Activated naive CD4-positive, alpha-beta T cell treated with anti-CD3 and anti-CD28 coated beads, Interleukin-2, amount 50 U/mL, for 72 hours (primary cell): ENCODE measurements around the gene ZNF670. TPM values are rescaled to one million over a fixed set of nuclear protein-coding genes. Genes with fewer than 3 reads are reported as not detected.

Experiments
- total RNA-seq, 2 donors: library from RNA; stranded (reverse); gene quantifications; one replicate each; pipeline ENCODE4 v1.2.3, GENCODE V29; 2022

Gene ZNF670
- total RNA-seq, 2 donors from 2014 or later, result 3.2 to 4.5 TPM

Other genes starting within 250 kb of the ZNF670 start
- 10 to 100 TPM; 43.3 to 46.8 TPM for gene AHCTF1, start 146.9 kb downstream of the ZNF670 start, total RNA-seq
- gene ZNF695, start 70.8 kb downstream of the ZNF670 start, total RNA-seq, result under 1 TPM; 0.43 to 0.77 TPM
- 10 to 100 TPM in 1 of 2 donors, 1 to 10 TPM in 1; 6.2 to 10.1 TPM for gene ZNF669, start 25.5 kb upstream of the ZNF670 start, total RNA-seq
- gene ZNF124, start 93.2 kb upstream of the ZNF670 start, total RNA-seq, result 10 to 100 TPM; 11.0 to 13.2 TPM
- gene VN1R5, start 177.3 kb upstream of the ZNF670 start, total RNA-seq, result not detected